ENCODE results near the gene ARF5.

DNA sequence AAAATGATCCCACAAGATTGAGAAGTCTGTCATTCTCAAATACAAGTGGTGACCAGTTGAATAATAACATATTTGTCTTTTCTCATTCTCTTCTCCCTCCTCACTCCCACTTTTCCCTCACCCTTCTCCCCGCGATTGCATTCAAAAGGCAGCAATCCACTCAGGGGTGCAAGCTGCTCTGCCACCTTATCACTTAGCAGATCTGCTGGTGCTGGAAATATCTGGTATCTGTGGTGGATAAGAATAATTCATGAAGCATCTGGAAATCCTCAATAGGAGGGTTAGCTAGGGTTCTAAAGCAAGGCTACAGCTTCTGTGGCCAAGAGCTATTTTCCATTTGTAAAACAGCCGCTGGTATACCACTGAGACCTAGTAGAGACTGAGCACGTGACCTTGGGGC, 46.7 kb upstream of the ARF5 start:
- TF ChIP-seq, protein P1, sequence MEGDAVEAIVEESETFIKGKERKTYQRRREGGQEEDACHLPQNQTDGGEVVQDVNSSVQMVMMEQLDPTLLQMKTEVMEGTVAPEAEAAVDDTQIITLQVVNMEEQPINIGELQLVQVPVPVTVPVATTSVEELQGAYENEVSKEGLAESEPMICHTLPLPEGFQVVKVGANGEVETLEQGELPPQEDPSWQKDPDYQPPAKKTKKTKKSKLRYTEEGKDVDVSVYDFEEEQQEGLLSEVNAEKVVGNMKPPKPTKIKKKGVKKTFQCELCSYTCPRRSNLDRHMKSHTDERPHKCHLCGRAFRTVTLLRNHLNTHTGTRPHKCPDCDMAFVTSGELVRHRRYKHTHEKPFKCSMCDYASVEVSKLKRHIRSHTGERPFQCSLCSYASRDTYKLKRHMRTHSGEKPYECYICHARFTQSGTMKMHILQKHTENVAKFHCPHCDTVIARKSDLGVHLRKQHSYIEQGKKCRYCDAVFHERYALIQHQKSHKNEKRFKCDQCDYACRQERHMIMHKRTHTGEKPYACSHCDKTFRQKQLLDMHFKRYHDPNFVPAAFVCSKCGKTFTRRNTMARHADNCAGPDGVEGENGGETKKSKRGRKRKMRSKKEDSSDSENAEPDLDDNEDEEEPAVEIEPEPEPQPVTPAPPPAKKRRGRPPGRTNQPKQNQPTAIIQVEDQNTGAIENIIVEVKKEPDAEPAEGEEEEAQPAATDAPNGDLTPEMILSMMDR (optimal IDR thresholded peaks at IDR 0.05 in 1 of 3, IDR thresholded peaks at IDR 0.05 in 1 of 3, conservative IDR thresholded peaks at IDR 0.05 in 1 of 3; ENCODE audit: extremely low read depth in 1 of 3, insufficient read depth in 2 of 3, low read length in 3 of 3), result no peak
- TF ChIP-seq EZH2 (IDR thresholded peaks at IDR 0.05; ENCODE audit: low read length), result no peak

Measured in keratinocyte (primary cell).